GM18508 (cell line): ENCODE data around the gene CRY2.

Experiments used
- ATAC-seq: cut with Tn5 transposase; IDR thresholded peaks from one replicate; pipeline ENCODE4 v1.9.1; 2021; ENCODE audit warnings: moderate number of reproducible peaks; ENCODE audit not compliant: insufficient read depth, unreplicated experiment

Gene CRY2

GRCh38 chr11:45913514-45913913 lies 66.2 kb downstream of the CRY2 start:
- no peak for ATAC-seq

GRCh38 chr11:45913942-45914635 lies 66.8 kb downstream of the CRY2 start:
- ATAC-seq, result no peak

GRCh38 chr11:45915446-45915845 lies 68.2 kb downstream of the CRY2 start:
- no peak for ATAC-seq

- no peak for ATAC-seq
These were observed 70.0 kb downstream of the CRY2 start for GRCh38 chr11:45917286-45917622.

DNA sequence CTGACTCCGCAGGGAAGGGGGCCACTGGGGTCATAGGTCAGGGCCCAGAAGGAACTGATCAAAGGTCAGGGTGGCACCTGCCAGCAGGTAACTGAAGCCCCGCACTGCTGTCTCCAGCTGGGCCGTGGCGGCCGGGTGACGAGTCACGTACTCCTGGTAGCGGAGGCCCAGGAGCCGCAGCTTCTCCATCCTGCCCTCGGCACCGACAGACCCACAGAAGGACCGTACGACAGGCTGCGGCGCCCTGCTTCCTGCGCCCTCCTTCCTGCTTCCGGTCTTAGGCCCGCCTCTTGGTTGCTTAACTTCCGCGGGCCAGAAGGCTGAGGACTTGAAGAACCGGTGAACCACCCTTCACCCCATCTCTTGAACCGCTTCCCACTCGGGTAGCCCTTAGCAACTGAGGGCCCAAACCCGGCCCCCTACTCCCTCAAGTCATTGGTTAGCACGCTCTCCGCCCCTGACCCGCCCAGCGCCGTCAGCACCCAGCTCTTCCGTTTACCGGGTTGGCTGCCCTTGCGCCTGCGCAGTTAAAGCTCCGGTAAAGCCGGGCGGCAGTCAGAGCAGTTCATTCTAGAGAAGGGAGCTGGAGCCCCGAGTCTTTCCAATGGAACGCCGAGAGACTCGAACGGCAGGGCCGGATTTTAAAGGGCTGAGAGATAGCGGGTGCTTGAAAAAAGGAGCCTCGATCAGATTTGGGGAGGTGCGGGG lies 70.5 kb downstream of the CRY2 start, which contains the start of gene PEX16:
Gene PEX16, minus strand, starts transcription at position 255 of the 708 bp plus-strand sequence. Its CDS starts 66 bp downstream, at position 189.
- ATAC-seq, result peak; percentile 81

DNA sequence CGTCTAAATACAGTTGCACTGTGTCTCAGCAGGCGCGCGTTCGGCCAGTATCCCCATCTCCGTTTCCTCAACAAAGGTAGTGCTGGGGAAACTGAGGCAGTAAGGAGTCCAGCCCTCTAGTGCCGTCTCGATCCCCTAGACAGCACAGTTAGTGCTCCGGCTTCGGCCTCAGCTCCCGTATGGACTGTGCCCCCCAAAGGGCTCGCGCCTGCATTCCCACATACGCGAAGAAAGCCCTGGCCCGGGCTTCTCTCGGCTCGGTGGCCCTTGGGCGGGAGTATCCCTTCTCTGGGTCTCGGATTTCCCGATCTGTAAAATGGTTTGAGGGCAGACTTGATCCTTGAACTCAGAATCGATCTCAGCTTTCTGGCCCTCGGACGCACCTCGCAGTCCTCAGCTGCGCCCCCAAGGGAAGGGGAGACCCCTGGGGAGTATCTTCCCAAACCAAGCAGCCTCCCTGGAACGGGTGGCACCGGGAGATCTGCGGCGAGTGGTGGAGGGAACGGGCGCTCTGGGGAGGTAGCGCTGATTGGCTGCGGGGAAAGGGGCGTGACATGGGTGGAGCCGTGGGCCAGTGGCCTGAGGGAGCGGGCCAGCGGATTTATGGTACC lies 71.2 kb downstream of the CRY2 start:
- no peak for ATAC-seq

GRCh38 chr11:45918962-45919675 lies 71.8 kb downstream of the CRY2 start:
- ATAC-seq, result no peak

DNA sequence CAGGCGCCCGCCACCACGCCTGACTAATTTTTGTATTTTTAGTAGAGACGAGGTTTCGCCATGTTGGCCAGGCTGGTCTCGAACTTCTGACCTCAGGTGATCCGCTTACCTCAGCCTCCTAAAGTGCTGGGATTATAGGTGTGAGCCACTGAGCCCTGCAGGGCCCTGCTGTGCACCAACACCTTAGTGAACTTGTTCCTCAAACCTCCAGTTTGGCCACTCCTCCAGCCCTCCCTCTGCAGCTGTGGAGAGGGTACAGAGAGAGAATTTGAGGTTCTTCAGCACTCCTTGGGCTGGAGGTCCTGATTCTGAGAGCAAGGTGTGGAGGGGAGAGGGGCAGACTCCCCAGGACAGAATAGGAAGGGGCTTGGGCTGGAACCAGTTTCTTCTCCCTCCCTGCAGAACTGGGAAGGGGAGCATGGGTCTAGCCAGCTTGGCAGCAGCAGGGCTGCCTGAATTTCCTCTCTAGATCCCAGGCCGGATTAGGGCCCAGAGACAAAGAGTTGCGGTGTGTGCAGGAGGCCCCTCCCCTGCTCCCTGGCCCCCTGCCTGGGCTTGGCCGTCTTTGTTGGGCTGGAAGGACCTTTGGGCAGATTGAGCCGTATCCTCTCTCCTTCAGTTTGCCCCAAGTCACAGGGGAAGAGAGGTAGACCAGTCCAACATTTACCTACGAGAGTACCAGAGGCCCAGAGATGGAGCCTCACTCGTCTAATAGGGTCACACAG lies 72.7 kb downstream of the CRY2 start:
- ATAC-seq, result no peak

DNA sequence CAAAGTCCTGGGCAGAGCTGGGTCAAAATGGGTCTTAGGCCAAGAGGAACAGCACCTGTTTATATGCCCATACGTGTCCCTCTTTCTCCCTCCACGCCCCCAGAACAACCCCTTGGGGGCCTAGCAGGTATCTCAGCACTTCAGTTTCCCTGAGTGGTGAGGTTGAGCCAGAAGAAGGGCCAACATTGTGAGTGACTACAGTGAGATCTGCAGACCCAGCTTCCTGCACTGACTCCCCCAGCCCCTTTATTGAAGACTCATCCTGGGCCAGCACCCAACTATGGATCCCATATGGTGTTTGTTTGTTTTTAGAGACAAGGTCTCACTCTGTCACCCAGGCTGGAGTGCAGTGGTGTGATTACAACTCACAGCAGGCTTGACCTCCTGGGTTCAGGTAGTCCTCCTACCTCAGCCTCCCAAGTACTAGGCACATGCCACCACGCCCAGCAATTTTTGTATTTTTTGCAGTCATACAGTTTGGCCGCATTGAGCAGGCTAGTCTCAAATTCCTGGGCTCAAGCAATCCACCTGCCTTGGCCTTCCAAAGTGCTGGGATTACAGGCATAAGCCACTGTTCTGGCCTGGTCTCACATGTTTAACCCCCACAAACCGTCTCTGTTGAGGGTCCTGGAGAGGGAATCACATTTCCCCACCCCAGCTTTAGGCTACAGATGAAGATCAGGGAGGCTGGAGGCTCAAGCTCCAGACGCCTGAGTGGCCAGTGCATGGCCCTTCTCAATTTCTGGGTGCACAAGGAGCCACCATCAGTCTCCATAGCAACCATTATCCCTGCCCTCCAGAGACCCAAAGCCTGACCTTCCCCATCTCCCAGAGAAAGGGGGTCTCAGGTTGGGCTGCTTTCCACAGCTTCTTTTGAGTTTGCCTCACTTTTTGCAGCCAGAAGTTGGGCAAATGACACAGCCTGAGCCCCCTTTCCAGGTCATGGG lies 73.5 kb downstream of the CRY2 start:
- ATAC-seq, result no peak

DNA sequence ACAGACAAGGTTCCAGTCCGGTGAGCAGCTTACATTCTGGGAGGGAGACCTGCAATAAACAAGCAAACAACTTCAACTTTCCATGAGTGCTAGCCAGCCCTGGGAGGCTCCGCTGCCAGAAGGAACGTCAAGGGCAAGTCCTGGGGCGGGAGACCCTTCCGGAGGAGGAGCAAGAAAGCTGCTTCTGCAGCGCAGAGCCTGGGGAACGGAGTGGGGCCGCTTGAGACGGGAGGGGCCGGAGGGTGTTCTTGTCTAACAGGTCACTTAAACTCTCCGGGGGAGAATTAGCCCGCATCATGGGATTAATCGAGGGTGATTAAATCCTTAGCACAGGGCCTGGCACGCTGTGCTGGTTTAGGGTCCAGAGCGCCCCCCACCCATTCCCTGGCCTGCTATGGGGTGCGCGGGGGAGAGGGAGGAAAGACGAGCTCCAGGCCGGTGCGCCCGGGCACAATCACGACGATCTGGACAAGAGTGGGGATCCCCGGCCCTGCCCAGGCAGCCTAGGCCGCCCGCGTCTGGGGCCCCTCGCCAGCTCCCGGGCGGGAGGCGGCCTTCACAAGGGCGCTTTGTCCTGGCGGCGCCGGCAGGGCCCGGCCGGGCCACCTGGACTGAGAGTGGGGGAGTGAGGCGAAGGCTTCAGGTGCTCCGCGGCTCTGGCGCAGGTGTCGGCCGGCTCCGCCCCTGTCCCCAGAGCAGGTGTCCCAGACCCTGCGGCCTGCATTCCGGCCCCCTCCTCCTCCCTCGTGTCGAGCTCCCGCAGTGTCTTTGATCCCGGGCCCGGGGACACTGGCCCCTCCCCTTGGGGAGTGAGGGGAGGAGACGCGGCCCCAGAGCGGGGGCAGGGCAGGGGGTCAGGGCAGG lies 74.5 kb downstream of the CRY2 start:
- ATAC-seq, result no peak

- ATAC-seq, result no peak
These were observed 75.3 kb downstream of the CRY2 start, which contains the start of gene LARGE2 for GRCh38 chr11:45922425-45923082. Gene LARGE2 (plus strand): TSS chr11:45922656. CDS start chr11:45922883, 227 bp downstream.

- ATAC-seq, result no peak
These were observed 77.0 kb downstream of the CRY2 start for GRCh38 chr11:45924036-45924915.

GRCh38 chr11:45924927-45925326 lies 77.7 kb downstream of the CRY2 start:
- no peak for ATAC-seq

DNA sequence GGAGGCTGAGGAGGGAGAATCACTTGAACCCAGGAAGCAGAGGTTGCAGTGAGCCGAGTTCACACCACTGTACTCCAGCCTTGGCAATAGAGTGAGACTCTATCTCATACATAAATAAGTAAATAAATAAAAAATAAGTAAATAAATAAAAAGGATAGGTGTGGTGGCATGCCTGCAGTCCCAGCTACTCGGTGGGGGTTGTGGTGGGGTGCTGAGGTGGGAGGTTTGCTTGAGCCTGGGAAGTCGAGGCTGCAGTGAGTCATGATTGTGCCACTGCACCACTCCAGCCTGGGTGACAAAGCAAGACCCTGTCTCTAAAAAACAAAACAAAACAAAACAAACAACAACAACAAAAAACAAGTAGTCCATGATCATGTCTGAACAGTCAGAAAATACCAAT lies 78.3 kb downstream of the CRY2 start:
- no peak for ATAC-seq

- ATAC-seq, result no peak
These were observed 78.7 kb downstream of the CRY2 start for GRCh38 chr11:45926001-45926401.

DNA sequence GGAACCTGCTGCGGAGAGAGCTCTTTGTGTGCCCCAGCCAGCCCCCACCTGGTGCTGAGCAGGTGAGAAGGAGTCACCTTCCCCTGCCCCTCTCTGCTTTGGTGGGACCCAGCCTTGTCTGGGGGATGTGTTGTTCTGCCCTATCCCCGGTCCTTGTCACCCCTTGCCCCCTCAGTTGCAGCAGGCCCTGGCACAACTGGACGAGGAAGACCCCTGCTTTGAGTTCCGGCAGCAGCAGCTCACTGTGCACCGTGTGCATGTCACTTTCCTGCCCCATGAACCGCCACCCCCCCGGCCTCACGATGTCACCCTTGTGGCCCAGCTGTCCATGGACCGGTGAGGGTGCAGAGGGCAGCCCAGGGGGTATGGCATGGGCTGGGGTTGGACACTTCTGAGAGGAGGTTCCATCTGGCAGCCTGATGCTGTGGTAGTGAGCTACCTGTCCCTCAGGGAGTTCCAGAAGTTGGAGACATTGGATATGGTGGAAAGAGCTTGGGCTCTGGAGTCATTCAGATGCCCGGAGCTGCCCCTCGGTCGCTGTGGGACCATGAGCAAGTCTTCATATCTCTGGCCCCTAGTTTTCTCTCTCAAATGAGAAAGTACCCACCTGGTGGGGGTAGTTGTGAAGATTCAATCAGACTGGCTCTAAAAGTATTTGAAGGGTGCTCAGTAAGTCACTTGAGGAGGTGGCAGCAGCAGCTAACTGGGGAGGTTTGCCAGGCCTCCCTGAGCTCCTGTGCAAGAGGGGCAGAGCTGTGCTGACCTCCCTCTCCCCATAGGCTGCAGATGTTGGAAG lies 79.5 kb downstream of the CRY2 start:
- ATAC-seq, result no peak
